Tibial nerve (tissue), 4 donors: ENCODE results near the gene FAT1. TPM values are rescaled to one million over a fixed set of nuclear protein-coding genes. Genes with fewer than 3 reads are reported as not detected.
A peak's percentile ranks its signal among the peaks of the same experiment; 100 is the strongest.

Experiments used
- DNase-seq, 2 donors: peaks; one replicate each; pipeline ENCODE4 v3.0.0-alpha.2; 2019; ENCODE audit warnings: low spot score in 2 of 2
- H3K27ac ChIP-seq, 4 donors: fragments of 200-600 bp; sonication (generic) in 3 of 4; one replicate each; pipeline ENCODE4 v1.5.1; 2017 to 2019; ENCODE audit warnings: mild to moderate bottlenecking in 1 of 4
- H3K27me3 ChIP-seq, 2 donors: fragments of 200-600 bp; sonication (generic) in 1 of 2; one replicate each; pipeline versions ENCODE4 v1.5.1 to v1.6.0; 2017 to 2019
- H3K36me3 ChIP-seq, 3 donors: fragments of 200-600 bp; sonication (generic); one replicate each; pipeline ENCODE4 v1.5.1; 2018 to 2019
- H3K4me1 ChIP-seq, 4 donors: fragments of 200-600 bp; sonication (generic) in 3 of 4; one replicate each; pipeline ENCODE4 v1.5.1; 2017 to 2019
- H3K4me3 ChIP-seq, 4 donors: fragments of 200-600 bp; sonication (generic) in 3 of 4; one replicate each; pipeline ENCODE4 v1.5.1; 2017 to 2019; ENCODE audit warnings: mild to moderate bottlenecking in 1 of 4, moderate library complexity in 1 of 4
- H3K9me3 ChIP-seq, 4 donors: fragments of 200-600 bp; sonication (generic) in 3 of 4; one replicate each; pipeline ENCODE4 v1.5.1; 2017 to 2019
- CTCF ChIP-seq, 5 experiments: fragments of 200-600 bp in 3 of 5; fragments of 450-650 bp in 2 of 5; sonication (generic) in 3 of 5; IDR thresholded peaks; one replicate each; pipeline ENCODE4 v1.5.1; 2016 to 2019; ENCODE audit warnings: antibody characterized with exemption in 5 of 5, mild to moderate bottlenecking in 3 of 5, moderate library complexity in 2 of 5
- EP300 ChIP-seq, 2 donors: sonication (generic); formaldehyde crosslinking; IDR thresholded peaks; one replicate each; pipeline ENCODE4 v1.6.1; 2017; ENCODE audit warnings: antibody characterized with exemption in 2 of 2, mild to moderate bottlenecking in 1 of 2
- POLR2A ChIP-seq, 2 donors: fragments of 450-650 bp; IDR thresholded peaks; one replicate each; pipeline ENCODE4 v1.6.1; 2017; ENCODE audit warnings: antibody characterized with exemption in 2 of 2, mild to moderate bottlenecking in 2 of 2, moderate library complexity in 2 of 2
- WGBS, 2 donors: methylation state at CpG; one replicate each; pipeline ENCODE4 v1.1.5; 2018; 5-methylcytosine and 5-hydroxymethylcytosine counted together
- total RNA-seq, 4 donors: library from RNA; depleted of rRNA; stranded (reverse); fragments of >200 nt; gene quantifications; one replicate each; pipeline ENCODE4 v1.1.0, GENCODE V29; 2016

The FAT1 gene
- total RNA-seq, 4 donors from 2014 or later = 85.2 to 119 (median 91.6) TPM

GRCh38 chr4:186715077-186715476 lies 8.6 kb downstream of the FAT1 start:
- H3K27ac ChIP-seq = peak overlapping the region in 1 of 4 donors; percentile 12
- TF ChIP-seq POLR2A (IDR thresholded peaks at IDR 0.05) = no peak
- no peak for TF ChIP-seq CTCF (IDR thresholded peaks at IDR 0.05)
- no peak for TF ChIP-seq EP300 (IDR thresholded peaks at IDR 0.05)
- no peaks in the 10 kb centered on the region for H3K27me3 ChIP-seq
- no peak overlapping the region for H3K4me3 ChIP-seq
- H3K36me3 ChIP-seq = no peaks in the 10 kb centered on the region
- peaks cover 0 to 34% (median 0%) of the 10 kb centered on the region in 4 donors for H3K4me1 ChIP-seq
- no peak for DNase-seq
- peaks cover 0 to 11% (median 2%) of the 10 kb centered on the region in 4 donors for H3K9me3 ChIP-seq
- WGBS, 2 donors = 72 to 87% methylated on average over 5 of the region's 5 CpGs

- H3K36me3 ChIP-seq = peaks cover 0 to 2% (median 0%) of the 10 kb centered on the region in 3 donors
- H3K9me3 ChIP-seq = peaks cover 0 to 1% (median 0%) of the 10 kb centered on the region in 4 donors
- no peaks in the 10 kb centered on the region for H3K27me3 ChIP-seq
- no peak overlapping the region for H3K4me3 ChIP-seq
- TF ChIP-seq POLR2A (IDR thresholded peaks at IDR 0.05) (no peak), CTCF (IDR thresholded peaks at IDR 0.05) (no peak), EP300 (IDR thresholded peaks at IDR 0.05) (no peak)
- WGBS, 2 donors = 74 to 82% methylated on average over 16 of the region's 16 CpGs
- DNase-seq = no peak
- peak overlapping the region in 1 of 4 donors; percentile 34 for H3K27ac ChIP-seq
- H3K4me1 ChIP-seq = peaks cover 0 to 41% (median 0%) of the 10 kb centered on the region in 4 donors
These were observed 9.5 kb downstream of the FAT1 start for GRCh38 chr4:186714006-186714675.

- no peak for DNase-seq
- peaks cover 0 to 16% (median 0%) of the 10 kb centered on the region in 3 donors for H3K36me3 ChIP-seq
- no peak overlapping the region for H3K4me3 ChIP-seq
- no peak overlapping the region for H3K27ac ChIP-seq
- WGBS, 2 donors = 84 to 94% methylated on average over 7 of the region's 7 CpGs
- no peaks in the 10 kb centered on the region for H3K9me3 ChIP-seq
- H3K4me1 ChIP-seq = peaks cover 0 to 41% (median 0%) of the 10 kb centered on the region in 4 donors
- no peaks in the 10 kb centered on the region for H3K27me3 ChIP-seq
- TF ChIP-seq POLR2A (IDR thresholded peaks at IDR 0.05) (no peak), EP300 (IDR thresholded peaks at IDR 0.05) (no peak), CTCF (IDR thresholded peaks at IDR 0.05) (no peak)
These were observed 11.0 kb downstream of the FAT1 start for GRCh38 chr4:186712690-186713089.

- Histone ChIP-seq H3K36me3 (peaks cover 0 to 32% (median 0%) of the 10 kb centered on the region in 3 donors), H3K27me3 (no peaks in the 10 kb centered on the region), H3K9me3 (no peaks in the 10 kb centered on the region), H3K4me1 (peaks cover 0 to 32% (median 0%) of the 10 kb centered on the region in 4 donors), H3K4me3 (no peak overlapping the region), H3K27ac (no peak overlapping the region)
- 67 to 71% methylated on average over 5 of the region's 5 CpGs for WGBS, 2 donors
- no peak for DNase-seq
- TF ChIP-seq CTCF (IDR thresholded peaks at IDR 0.05) (no peak), POLR2A (IDR thresholded peaks at IDR 0.05) (no peak), EP300 (IDR thresholded peaks at IDR 0.05) (no peak)
These were observed 13.0 kb downstream of the FAT1 start for GRCh38 chr4:186710521-186711119.

GRCh38 chr4:186709517-186709916 lies 14.1 kb downstream of the FAT1 start:
- Histone ChIP-seq H3K27ac (no peak overlapping the region), H3K4me1 (peaks cover 0 to 30% (median 0%) of the 10 kb centered on the region in 4 donors), H3K4me3 (no peak overlapping the region), H3K27me3 (no peaks in the 10 kb centered on the region), H3K36me3 (peaks cover 0 to 32% (median 0%) of the 10 kb centered on the region in 3 donors), H3K9me3 (no peaks in the 10 kb centered on the region)
- no peak for DNase-seq
- no peak for TF ChIP-seq CTCF (IDR thresholded peaks at IDR 0.05)
- no peak for TF ChIP-seq EP300 (IDR thresholded peaks at IDR 0.05)
- TF ChIP-seq POLR2A (IDR thresholded peaks at IDR 0.05) = no peak
- WGBS, 2 donors = 66 to 74% methylated on average over 9 of the region's 9 CpGs
